Brain microvascular endothelial cell (primary cell): ENCODE results near the gene C11orf97.

Experiments
- DNase-seq: peaks from one replicate; pipeline ENCODE4 v3.0.0-alpha.2; 2020
- H3K27ac ChIP-seq: fragments of 250-450 bp; sonication (Bioruptor Pico); 2 replicates; pipeline ENCODE4 v1.5.1; 2020; ENCODE audit warnings: mild to moderate bottlenecking, moderate library complexity
- H3K27me3 ChIP-seq: fragments of 250-450 bp; sonication (Bioruptor Pico); replicated peaks from 2 replicates; pipeline ENCODE4 v1.5.1; 2020; ENCODE audit warnings: mild to moderate bottlenecking
- H3K36me3 ChIP-seq: fragments of 250-450 bp; sonication (Bioruptor Pico); replicated peaks from 2 replicates; pipeline ENCODE4 v1.5.1; 2020; ENCODE audit warnings: mild to moderate bottlenecking
- H3K4me3 ChIP-seq: 2 replicates; pipeline ENCODE4 v1.5.1; 2011; ENCODE audit warnings: low read depth, mild to moderate bottlenecking, control low read depth, low read length, moderate library complexity
- in situ Hi-C: cut with HindIII; loops from 2 replicates; pipeline ENCODE4 v1.10.0; 2017; ENCODE audit warnings: low sequenced_read_pairs, low pct_ligation_motif_present
- TF ChIP-seq, protein P1 (sequence below): IDR thresholded peaks from 2 replicates; pipeline ENCODE4 v1.5.1; 2011; ENCODE audit warnings: low read depth, mild to moderate bottlenecking, moderate library complexity, low read length, control low read depth, inconsistent platforms; ENCODE audit errors: missing control alignments

C11orf97 gene

DNA sequence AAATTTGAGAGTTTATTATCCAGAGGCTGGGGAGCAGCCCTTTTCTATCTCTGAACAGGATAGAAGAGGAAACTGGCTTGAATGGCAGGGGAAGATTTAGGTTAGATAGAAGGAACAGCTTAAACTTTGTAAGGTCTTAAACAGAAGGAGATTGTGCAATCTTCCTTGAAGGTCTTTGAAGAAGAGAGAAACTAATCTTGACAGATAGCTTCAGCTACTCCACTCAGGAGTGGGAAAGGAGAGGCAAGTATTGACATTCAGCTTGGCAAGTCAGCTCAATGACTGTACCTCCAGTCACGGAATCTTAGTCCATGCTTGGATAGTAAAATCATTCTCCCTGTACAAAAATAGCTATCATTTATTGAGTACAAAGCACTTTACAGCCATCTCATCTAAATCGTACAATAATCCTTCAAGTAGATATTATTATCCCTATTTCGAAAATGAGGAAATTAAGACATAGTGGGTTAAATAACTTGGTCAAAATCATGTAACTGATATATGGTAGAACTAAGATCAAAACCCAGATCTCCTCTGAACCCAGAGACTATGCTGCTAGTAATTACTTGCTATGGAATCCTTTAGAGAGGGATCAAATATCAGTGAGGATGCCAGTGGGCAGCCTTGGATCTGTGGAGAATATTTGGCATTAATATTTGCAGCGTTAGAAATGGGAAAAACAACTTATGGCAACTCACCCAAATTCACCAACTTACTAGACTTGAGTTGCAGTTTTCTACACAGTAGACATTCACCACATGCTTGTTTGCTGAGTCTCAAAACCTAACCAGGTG lies 14.6 kb downstream of the C11orf97 start:
- no peak for DNase-seq

DNA sequence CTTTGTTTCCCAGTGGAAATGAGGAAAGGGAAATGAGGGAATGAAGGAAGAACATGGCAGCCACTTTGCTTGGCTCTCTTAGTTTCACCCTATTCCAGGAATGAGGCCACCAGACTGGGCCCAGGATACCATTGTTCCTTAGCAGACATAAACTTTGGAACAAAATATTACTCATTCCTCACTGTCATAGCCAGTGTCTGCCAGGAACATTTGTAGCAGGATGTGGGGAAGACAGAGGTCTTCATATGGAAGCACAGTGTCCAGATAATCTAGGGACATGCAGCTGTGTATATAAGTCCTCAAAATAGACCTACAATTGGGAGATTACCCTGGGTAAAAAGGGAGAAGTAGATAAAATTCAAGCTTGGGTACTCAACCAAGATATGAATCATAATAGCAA lies 16.3 kb downstream of the C11orf97 start:
- Histone ChIP-seq H3K27me3 (no peaks in the 10 kb centered on the region), H3K4me3 (no peak overlapping the region), H3K36me3 (no peaks in the 10 kb centered on the region), H3K27ac (peak overlapping the region; percentile 23)
- DNase-seq: peak; percentile 49
- TF ChIP-seq, protein P1, sequence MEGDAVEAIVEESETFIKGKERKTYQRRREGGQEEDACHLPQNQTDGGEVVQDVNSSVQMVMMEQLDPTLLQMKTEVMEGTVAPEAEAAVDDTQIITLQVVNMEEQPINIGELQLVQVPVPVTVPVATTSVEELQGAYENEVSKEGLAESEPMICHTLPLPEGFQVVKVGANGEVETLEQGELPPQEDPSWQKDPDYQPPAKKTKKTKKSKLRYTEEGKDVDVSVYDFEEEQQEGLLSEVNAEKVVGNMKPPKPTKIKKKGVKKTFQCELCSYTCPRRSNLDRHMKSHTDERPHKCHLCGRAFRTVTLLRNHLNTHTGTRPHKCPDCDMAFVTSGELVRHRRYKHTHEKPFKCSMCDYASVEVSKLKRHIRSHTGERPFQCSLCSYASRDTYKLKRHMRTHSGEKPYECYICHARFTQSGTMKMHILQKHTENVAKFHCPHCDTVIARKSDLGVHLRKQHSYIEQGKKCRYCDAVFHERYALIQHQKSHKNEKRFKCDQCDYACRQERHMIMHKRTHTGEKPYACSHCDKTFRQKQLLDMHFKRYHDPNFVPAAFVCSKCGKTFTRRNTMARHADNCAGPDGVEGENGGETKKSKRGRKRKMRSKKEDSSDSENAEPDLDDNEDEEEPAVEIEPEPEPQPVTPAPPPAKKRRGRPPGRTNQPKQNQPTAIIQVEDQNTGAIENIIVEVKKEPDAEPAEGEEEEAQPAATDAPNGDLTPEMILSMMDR: no peak
- in situ Hi-C loops: no loop called here

More for the DNA sequence above, 14.6 kb downstream of the C11orf97 start:
- Histone ChIP-seq H3K27ac (no peak overlapping the region), H3K4me3 (no peak overlapping the region), H3K36me3 (no peaks in the 10 kb centered on the region), H3K27me3 (no peaks in the 10 kb centered on the region)
- TF ChIP-seq, protein P1: no peak
- in situ Hi-C loops: no loop called here

DNA sequence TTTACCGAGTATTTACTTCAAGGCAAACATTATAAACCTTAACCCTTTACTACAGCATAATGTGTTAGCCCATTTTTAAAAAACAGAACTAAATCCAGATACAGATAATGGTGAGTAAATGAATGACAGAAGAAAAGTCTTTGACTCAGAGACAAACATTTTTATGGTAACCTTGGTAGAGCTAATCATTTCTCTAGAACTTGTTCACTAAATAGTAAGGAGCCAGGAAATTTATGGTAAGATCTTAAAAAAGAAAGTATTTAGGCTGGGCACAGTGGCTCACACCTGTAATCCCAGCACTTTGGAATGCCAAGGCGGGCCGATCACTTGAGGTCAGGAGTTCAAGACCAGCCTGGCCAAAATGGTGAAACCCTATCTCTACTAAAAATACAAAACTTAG lies 19.9 kb downstream of the C11orf97 start:
- Histone ChIP-seq H3K27me3 (no peaks in the 10 kb centered on the region), H3K36me3 (no peaks in the 10 kb centered on the region), H3K4me3 (no peak overlapping the region), H3K27ac (no peak overlapping the region)
- in situ Hi-C loops: no loop called here
- DNase-seq: no peak
- TF ChIP-seq, protein P1: no peak

DNA sequence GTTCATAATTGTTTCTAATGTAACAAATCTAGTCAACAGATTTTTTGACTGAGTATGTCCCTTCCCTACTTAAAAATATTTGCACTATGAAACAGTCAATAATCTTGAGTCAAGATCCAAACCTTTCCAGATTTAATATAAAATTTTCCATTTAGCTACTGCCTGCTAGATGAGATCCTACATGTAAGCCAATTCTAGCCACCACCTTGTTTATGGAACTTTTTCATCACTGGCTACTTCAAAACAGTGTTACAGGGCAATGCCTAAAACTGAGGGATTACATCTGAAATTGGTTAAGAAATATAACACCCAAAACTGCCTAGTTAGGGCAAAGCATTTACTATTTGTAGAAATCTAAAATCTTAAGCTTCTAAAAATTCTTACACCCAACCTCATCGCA lies 20.9 kb downstream of the C11orf97 start:
- TF ChIP-seq, protein P1: no peak
- no peak for DNase-seq
- Histone ChIP-seq H3K27me3 (no peaks in the 10 kb centered on the region), H3K36me3 (no peaks in the 10 kb centered on the region), H3K4me3 (no peak overlapping the region), H3K27ac (no peak overlapping the region)
- in situ Hi-C loops: no loop called here

DNA sequence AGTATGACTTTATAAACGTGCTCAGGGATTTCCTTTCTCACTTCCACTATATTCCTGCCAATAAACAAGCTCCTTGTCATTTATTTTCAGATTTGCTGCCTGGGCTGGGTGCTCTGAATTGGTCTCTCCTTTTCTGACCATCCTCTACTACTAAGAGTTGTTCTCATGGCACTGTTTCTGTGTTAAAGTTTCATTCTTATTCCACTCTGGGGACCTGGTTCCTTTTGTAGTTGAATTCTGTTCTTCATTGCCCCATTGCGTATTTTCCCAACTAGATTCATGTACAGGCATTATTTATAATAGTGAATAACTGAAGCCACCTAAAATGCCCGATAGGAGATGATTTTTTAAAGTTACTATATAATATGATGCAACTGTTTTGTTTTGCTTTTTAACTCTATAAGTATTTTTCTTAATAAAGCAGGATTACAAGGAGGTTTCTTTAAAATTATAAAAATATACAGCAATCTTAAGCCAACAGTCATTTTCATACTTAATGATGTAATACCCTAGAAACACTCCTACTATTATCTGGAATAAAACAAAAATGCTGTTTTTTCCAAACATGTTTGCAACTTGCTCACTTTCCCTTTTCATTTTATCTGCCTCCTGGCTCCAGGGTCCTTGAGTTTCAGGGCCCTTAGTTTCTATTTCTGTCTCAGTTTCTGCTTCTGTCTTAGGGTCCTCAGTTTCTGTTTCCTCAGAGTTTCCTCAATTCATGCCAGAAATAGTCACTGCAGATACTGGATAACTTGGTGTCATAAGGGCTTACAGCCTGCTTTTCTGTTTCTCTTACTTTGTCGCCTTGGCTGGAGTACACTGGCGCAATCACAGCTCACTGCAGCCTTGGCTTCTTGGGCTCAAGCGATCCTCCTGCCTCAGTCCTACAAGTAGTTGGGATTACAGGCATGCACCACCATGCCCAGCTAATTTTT lies 21.7 kb downstream of the C11orf97 start:
- Histone ChIP-seq H3K36me3 (no peaks in the 10 kb centered on the region), H3K27ac (no peak overlapping the region), H3K27me3 (no peaks in the 10 kb centered on the region), H3K4me3 (no peak overlapping the region)
- no peak for DNase-seq
- in situ Hi-C loops: no loop called here
- TF ChIP-seq, protein P1: no peak
